Activated naive CD4-positive, alpha-beta T cell treated with anti-CD3 and anti-CD28 coated beads, Interleukin-2, amount 50 U/mL, for 16 hours (primary cell): ENCODE results near the gene DDX17.

Source experiments
- DNase-seq: peaks from one replicate; pipeline ENCODE4 v3.0.0-alpha.2; 2020

The DDX17 gene

GRCh38 chr22:38506118-38506962 is at the start of gene DDX17:
Gene DDX17, minus strand, starts transcription at chr22:38506311.
- DNase-seq: peak; percentile 86

GRCh38 chr22:38554281-38554680 is 48.2 kb upstream of the DDX17 start:
- DNase-seq: no peak

DNA sequence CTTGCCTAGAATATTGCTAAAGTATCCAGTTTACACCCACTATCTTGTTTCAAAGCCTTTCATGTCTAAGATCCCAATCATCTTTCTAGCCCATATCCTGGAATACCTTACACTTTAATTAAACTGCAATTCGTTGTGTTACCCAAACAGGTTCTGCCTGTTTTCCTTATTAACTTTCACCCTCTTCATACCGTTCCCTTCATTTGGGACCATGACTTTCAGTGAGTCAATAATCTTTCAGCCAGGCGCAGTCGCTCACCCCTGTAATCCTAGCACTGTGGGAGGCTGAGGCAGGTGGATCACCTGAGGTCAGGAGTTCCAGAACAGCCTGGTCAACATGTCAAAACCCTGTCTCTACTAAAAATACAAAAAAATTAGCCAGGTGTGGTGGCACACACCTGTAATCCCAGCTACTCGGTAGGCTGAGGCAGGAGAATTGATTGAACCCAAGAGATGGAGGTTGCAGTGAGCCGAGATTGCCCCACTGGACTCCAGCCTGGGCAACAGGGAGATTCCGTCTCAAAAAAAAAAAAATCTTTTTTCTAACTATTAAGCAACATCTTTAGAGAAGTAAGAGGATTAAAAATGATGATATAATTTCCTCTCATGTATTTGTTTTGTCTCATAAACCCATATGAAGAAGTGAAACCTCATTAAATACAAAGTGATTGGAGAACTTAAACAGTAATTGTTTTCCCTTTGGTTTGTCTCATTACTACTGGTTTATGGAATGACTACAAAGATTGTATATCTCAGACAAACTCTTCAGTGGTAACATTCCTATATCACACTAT is 43.2 kb upstream of the DDX17 start:
- DNase-seq: no peak

GRCh38 chr22:38540701-38541100 is 34.6 kb upstream of the DDX17 start:
- DNase-seq: no peak

- no peak for DNase-seq
Measured at GRCh38 chr22:38531251-38531938, 25.3 kb upstream of the DDX17 start.

DNA sequence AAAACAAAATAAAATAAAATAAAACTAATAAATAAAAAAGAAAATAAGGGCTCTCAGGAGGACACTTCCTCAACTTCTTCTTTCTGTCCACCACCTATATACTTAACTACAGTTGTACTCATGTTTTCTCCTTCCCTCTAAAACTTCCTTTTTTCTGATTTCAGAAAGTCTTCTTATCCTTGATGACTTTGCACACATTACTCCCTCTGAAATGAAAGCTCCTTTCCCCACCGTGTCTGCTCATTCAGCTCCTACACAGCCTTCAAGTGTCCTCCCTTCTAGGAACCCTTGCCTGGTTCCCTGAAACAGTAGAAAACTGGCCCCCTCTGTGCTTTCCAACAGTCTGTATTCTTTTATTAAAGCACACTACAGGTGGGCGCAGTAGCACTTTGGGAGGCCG is 18.3 kb upstream of the DDX17 start:
- DNase-seq: no peak

DNA sequence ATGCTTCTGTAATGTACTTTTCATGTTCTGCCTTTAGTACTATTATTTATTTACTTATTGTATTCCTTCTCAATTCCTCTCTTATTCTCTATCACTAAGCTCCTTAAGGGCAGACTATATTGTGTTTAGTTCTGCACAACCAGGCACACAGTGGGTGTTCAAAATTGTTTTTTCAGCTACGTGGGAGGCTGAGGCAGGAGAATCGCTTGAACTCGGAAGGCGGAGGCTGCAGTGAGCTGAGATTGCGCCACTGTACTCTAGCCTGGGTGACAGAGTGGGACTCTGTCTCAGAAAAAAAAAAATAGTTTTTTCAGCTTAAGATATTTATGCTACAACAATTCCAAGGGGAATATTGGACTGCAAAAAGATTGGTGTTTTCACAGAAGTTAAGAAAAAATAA is 17.4 kb upstream of the DDX17 start:
- DNase-seq: no peak

DNA sequence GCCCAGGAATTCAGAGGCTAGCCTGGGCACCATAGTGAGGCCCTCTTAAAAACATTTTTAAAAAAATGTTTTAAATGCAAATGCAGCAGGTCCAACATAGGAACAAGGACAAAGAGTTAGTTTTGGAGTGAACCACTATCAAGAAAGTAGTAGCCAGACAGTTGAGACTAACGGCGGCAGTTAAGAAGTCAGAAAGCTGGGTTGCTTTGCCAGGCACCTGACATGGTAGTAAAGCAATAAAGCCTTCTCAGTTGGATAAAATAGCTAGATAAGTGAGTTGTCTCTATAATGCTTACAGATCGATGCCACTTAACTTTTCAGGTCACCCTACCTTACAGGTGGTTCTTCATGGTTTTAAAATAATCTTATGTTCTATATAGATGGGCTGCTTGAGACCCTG is 16.9 kb upstream of the DDX17 start:
- no peak for DNase-seq

DNA sequence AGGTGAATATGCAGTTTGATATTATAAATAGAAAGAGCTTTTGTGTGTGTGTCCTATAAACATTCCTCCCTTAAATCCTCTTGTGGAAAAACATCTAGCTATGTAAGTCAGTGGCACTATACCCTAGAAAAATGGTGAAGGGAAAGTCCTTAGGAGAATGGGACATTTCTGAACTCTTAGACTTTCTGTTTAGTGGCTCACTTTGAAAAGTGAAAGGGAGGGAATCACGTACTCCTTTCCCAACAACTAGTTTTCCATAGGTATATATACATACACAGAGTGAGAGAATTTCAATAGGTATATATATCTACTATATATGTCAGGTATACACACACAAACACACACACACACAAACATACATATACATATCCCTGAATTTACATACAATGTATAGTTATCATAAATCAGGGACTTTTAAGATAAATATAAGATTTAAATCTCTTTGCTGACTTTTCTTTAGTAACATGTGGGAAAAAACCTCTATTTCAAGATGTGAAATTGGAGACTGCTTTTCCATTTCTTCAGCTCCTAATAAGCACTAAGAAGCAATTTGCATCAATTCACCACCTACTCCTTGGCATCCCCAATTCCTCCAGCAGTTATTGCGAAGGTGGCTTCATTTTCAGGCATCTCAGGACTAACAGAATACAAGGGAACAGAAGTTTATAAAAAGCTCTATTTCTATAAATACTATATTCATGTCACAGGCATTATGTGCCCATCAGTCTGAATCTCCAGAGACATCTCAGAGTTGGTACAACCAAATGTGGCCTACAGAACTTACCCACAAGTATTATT is 13.5 kb upstream of the DDX17 start:
- DNase-seq: no peak

DNA sequence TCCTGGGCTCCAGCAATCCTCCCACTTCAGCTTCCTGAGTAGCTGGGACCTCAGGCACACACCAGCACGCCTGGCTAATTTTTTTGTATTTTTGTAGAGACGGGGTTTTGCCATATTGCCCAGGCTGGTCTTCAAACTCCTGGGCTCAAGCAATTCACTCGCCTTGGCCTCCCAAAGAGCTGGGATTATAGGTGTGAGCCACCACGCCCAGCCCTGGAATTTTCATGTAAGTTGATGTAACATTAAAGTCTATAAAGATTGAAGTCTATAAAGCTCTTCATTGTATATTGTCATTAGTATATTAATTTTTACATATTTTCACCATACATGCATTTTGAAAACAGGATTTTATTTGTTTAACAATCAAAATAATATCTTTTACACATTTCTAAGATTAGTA is 12.5 kb upstream of the DDX17 start:
- no peak for DNase-seq

GRCh38 chr22:38513063-38513462 is 7.0 kb upstream of the DDX17 start:
- peak; percentile 41 for DNase-seq

DNA sequence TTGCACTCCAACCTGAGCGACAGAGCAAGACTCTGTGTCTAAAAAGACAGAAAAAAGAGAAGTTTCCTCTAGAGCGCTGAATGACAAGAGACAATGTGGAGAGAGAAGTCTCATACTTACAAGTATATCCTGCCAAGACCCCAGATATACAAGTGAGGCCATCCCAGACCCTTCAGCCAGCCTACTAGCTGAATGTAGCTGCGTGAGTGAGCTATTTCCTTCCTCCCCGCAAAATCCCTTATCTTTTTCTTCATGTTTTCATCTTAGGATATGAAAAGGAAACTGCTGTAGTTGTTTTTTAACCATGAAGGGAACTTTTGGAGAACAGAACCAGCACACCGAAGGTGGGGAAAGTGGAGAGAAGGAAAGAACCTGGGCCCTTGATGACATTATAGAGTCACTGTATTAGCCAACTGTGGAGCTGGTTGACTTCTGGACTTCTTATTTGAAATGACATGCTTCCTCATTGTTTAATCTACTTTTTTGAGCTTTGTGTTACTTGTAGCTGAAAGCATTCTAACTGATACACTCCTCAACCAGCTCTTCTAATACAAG is 4.4 kb upstream of the DDX17 start:
- no peak for DNase-seq

DNA sequence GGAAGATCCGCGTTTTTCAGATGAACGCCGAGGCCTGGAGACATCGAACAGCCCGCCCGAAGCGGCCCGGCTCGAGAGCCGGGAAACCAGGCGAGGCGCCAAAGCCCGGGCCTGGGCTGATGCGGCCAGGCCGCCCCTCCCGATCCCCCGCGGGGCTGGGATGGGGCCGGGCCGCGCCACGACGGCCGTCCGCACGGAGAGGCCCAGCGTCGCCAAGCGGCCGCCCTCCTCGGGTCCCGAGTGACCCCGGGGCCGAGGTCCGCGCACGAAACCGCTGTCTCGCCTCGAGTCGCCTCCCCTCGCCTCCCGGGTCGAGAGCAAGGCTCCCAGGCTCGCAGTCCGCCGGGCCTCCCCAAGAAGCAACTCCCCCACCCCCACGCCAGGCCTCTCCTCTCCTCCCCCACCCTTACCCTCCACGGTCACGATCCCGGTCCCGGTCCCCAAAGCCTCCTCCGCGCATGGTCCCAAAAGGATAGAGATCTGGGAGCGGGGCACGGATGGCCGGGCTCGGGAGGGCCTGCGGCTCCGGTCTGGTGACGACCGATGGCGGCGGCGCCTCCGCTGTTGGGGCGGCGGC is 482 bp downstream of the DDX17 start:
- peak; percentile 65 for DNase-seq

- DNase-seq: peak; percentile 60
Measured at GRCh38 chr22:38504731-38505540, 1.2 kb downstream of the DDX17 start.

- DNase-seq: no peak
Measured at GRCh38 chr22:38503021-38503420, 3.1 kb downstream of the DDX17 start.

- DNase-seq: no peak
Measured at GRCh38 chr22:38501797-38502672, 4.1 kb downstream of the DDX17 start.

- DNase-seq: no peak
Measured at GRCh38 chr22:38497869-38498268, 8.2 kb downstream of the DDX17 start.

GRCh38 chr22:38494939-38495338 is 11.2 kb downstream of the DDX17 start:
- no peak for DNase-seq

GRCh38 chr22:38494498-38494897 is 11.6 kb downstream of the DDX17 start:
- DNase-seq: no peak

DNA sequence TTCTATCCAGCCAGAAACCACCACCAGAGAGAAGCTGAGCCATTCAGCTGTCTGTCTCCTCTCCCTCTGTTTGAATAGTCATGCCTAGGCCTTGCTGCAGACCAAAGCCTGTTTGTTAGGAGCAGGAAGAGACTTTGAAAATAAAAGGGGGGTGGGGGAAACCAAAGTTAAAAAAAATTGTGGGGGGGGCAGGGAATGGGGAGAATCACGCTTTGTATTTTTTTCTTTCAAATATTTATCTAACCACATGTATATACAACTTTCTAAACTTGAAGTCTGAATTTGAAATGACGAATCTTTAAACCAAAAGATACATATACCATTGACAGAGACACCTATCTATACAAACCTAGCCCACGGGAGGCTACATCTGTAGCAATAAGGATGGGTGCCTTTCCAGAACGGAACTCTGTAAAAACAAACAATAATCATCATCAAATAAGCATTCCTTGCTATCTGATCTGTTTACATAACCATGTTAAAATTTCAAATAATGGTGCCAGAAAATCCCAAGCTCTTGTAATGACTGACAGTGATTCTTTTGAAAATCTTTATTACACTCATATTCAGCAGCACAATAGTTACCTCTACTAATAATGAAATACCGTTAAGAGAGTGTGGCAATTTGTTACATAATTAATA is 14.3 kb downstream of the DDX17 start:
- no peak for DNase-seq
